H1 (cell line): ENCODE measurements around the gene PAN2. TPM values are rescaled to one million over a fixed set of nuclear protein-coding genes. Genes with fewer than 3 reads are reported as not detected.
A peak's percentile ranks its signal among the peaks of the same experiment; 100 is the strongest.

ENCODE experiments used
- BACH1 ChIP-seq: IDR thresholded peaks from 2 replicates; pipeline ENCODE4 v1.6.1; 2012; ENCODE audit warnings: low read length, improper control_type of control experiment
- JUN ChIP-seq: IDR thresholded peaks from 2 replicates; pipeline ENCODE4 v1.6.1; 2011; ENCODE audit warnings: low read depth, mild to moderate bottlenecking, improper control_type of control experiment, low read length
- RAD21 ChIP-seq, 2 experiments: IDR thresholded peaks in 1 of 2; conservative IDR thresholded peaks in 1 of 2; 2 replicates each; pipeline ENCODE4 v1.6.1; 2011; ENCODE audit warnings: low read depth in 2 of 2, low read length in 2 of 2, improper control_type of control experiment in 1 of 2, inconsistent platforms in 1 of 2, mild to moderate bottlenecking in 1 of 2, moderate library complexity in 1 of 2
- polyA plus RNA-seq, 7 experiments: library from polyadenylated mRNA; depleted of rRNA in 3 of 7; stranded (reverse) in 5 of 7; unstranded in 2 of 7; fragments of >200 nt in 5 of 7; fragments of 200-250 nt in 2 of 7; gene quantifications; 1 replicate in 5 of 7; 2 replicates in 1 of 7; 4 replicates in 1 of 7; pipeline versions ENCODE4 v1.2.1 to v1.2.3, GENCODE V29; 2011 to 2013; ENCODE audit warnings: missing spikeins in 2 of 7, mixed read lengths in 2 of 7
- total RNA-seq: library from RNA; stranded (reverse); fragmentation: NEBNext Ultra II Directional; extraction: Animal tissue kit (Norgen Biotek cat#: 25700); gene quantifications from 2 replicates; pipeline ENCODE4 v1.2.1, GENCODE V29; 2021
- TF ChIP-seq, protein P1 (sequence below): IDR thresholded peaks from 2 replicates; pipeline ENCODE4 v1.6.1; 2012; ENCODE audit warnings: low read length, inconsistent platforms

Gene PAN2
- total and polyA plus RNA-seq, 2 of the 8 experiments (the other 6 are each of a cell fraction or from before 2014, with no cell fraction given), result 29.6 to 36.7 TPM

DNA sequence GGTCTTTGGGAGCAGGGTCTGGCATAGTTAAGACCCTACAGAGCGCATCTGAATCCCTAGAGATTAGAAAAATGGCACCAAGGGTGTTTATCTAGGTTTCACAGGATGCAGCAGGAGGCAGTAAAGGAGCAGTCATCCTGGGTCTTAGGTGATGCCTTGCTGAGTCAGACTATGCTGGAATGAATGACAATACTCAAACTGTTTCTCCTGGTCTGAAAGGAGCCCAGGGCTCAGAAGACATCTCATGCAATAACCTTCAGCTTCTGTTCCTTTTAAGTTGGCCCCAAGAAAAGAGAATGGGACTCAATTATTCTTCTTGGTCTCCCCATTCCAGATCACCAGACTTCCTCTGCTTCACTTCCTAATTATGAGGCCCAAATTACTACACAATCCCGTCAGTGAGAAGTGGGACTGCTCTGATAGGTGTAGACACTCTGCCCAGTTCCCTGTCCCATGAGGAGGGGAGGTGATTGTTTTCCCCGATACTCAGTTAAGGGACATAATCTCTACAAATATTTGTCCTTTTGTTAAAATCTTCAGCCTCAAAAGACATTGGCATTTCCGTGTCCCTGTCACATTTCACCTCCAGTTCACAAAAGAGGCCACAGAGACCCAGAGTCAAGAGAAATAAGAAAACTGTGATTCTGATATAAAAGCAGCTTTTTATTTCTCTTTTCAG is 43.6 kb upstream of the PAN2 start (continued):
- TF ChIP-seq RAD21 (IDR thresholded peaks at IDR 0.05 in 1 of 2, conservative IDR thresholded peaks at IDR 0.05 in 1 of 2; ENCODE audit: low read depth in 2 of 2, low read length in 2 of 2), result peak; percentile 67 to 73
- TF ChIP-seq BACH1, result peak; percentile 97
- no peak for TF ChIP-seq JUN
- TF ChIP-seq, protein P1, sequence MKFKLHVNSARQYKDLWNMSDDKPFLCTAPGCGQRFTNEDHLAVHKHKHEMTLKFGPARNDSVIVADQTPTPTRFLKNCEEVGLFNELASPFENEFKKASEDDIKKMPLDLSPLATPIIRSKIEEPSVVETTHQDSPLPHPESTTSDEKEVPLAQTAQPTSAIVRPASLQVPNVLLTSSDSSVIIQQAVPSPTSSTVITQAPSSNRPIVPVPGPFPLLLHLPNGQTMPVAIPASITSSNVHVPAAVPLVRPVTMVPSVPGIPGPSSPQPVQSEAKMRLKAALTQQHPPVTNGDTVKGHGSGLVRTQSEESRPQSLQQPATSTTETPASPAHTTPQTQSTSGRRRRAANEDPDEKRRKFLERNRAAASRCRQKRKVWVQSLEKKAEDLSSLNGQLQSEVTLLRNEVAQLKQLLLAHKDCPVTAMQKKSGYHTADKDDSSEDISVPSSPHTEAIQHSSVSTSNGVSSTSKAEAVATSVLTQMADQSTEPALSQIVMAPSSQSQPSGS, result no peak
